GM19452 (cell line): Measurements from ENCODE around the gene SLC5A12.

Experiments used
- ATAC-seq: cut with Tn5 transposase; IDR thresholded peaks from one replicate; pipeline ENCODE4 v1.9.1; 2021; ENCODE audit not compliant: unreplicated experiment

The SLC5A12 gene

DNA sequence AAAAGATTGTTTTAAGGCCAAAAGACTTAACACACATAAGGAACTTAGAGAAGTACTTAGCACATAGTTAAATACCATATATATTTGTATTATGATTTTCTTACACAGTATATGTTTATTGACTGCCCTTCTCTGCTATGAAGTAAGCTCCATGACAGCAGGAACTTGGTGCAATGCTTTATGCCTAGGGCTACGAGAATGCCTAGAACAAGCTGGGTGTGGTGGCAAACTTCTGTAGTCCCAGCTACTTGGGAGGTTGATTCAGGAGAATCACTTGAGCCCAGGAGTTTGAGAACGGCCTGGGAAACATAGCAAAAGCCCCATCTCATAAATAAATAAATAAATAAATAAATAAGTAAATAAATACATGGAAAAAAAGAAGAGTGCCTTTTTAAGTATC lies 1.9 kb downstream of the SLC5A12 start:
- ATAC-seq = no peak

DNA sequence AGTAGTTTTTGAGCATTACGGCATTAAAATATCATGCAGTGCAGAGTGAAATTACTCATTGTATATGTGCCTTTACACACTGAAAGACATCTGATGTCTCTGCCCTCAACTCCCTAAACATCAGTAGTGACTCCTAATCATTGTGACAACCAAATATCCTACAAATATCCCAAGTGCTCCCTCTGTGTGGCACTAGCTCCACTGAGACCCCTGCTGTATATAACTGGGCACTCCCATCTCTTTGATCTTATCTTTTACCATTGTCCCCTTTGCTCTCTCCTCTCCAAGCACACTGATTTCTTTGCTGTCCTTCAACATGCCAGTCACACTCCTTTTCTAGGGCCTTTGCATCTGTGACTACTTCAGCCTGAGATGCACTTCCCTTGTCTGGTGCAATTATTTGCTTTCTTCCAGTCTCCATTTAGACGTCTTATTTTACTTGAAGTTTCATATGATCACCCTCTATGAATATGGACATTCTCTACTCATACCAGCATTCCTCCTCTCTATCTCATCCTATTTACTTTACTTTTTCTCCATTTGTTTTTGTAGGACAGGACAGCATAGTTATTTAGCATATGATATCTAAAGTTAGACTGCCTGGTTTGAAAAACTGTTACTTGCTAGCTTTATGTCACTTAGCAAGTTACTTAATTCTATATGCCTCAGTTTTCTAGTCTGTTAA lies 2.4 kb downstream of the SLC5A12 start:
- no peak for ATAC-seq

DNA sequence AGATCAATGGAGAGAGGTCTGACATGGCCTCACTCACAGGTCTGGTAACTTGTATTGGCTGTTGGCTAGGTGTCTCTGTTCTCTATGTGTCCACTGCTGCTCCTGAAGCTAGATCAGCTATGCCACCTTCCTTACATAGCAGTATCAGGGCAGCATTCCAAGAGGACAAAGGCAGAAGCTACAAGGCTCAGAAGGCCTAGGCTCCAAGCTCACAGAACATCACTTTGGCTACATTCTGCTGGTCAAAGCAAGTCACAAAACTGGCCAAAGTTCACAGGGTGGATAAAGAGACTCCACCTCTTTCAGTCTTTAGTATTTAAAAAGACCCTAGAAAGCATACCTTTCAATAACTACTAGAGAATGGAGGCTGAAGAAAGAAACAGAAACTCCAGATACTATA lies 4.1 kb downstream of the SLC5A12 start:
- ATAC-seq = no peak

DNA sequence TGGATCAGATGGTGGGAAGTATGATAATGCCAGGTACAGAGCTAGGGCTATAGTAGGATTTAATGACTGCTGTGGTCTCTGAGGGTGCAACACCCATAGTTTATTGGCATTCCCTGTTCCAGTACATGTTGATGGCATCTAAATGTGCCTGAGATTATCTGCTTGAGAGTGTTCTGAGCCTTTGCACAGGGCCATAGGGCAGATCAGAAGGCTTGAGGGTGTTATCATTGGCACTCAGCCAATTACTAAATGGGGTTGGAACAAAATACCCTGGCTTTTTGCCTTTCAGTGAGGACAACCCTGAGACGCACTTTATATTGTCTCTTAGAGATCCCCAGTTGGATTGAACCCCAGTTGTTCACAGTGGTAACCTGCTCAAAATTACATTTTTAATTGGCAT lies 6.7 kb downstream of the SLC5A12 start:
- ATAC-seq = no peak

DNA sequence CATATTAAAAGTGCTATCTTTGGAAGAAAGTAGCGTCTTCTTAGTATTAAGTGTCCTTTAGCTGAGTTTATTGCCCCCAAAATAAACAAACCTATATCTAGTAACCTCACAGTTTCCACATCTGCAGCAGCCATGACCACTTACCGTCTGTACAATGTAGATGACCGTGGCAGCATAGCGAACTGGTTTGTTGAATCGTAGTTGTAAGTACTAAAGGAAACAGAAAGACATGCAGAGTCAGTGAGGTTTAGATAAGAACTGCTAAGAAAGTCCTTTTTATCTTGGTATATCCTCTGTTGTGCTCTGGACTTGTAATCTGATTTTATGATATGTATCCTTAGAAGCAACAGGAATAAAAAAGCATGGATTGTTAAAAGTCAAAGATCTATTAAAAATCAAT lies 9.4 kb downstream of the SLC5A12 start:
- no peak for ATAC-seq

DNA sequence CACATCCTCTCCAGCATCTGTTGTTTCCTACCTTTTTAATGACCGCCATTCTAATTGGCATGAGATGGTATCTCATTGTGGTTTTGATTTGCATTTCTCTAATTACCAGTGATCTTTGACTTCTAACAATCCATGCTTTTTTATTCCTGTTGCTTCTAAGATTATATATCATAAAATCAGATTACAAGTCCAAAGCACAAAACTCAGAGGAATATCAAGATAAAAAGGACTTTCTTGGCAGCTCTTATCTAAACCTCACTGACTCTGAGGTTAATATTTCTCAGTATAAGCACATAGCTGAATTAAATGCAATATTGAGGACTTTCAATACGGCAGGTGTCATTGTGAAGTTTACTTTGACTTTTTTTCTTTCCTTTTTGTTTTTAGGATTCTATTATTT lies 11.4 kb downstream of the SLC5A12 start:
- no peak for ATAC-seq

DNA sequence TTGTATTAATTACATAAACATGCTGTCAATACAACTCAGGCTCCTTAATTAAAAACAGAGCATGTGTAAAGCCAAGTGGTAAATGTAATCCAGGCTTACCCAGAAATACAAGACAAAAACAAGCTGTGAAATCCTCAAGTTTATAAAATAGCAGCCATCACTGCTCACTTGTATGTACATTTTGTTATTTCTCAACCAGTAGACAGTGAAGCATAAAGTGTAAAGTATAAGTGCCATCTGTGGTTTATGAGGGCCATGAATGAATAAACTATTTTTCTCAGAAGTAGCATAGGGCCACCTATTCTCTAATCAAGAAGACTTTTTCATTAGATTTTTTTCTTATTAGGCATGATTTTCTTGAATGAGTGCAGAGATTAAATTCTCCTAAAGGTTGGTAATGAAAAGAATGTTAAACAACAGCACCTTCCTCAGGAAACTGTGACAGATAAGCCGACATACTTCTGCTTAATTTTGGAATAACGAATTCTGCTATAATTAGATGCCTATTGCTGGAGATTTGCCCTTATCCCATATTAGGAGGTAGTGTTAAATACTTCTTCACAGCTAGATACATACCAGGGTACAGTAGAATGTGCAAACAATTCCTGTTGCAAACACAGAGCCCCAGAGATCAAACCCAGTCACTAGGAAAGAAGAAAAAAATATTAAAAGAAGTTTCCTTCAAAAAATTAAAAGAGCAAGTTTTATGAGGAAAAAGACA lies 13.0 kb downstream of the SLC5A12 start:
- no peak for ATAC-seq

DNA sequence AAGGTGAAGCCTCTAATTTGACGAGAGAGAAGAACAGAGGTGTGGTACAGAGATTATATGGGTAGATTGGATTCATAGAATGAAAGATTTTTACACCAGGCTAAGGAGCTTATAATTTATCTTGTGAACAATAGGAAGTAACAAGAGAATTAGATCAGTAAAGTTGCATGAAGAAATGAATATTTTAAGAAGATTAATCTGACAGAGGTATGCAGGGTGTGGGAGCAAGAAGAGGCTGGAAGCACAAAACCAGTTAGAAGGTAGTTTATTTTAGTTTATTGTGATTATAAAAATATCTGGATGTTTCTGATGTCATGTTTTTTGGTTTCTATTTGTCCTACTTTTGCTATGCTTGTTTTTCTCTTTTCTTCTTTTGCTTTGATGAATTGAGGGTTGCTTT lies 15.7 kb downstream of the SLC5A12 start:
- ATAC-seq = no peak

DNA sequence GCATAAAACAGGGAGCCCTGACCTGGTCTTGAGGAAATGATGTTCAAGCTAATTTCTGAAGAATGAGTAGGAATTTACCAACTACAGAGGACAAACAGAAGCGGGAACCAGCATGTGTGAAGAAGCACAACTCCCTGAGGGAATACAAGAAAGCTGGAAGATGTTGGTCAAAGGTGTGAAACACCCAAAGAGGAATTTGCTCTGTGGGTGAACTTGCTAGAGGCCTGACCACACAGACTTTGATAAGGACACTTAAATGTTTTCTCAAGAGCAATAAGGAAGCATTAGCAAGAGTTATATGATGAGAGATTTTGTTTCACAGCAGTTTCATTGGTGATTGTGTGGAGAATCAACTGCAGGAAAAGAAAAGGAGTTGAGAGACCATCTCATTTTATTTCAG lies 17.6 kb downstream of the SLC5A12 start:
- ATAC-seq = no peak

DNA sequence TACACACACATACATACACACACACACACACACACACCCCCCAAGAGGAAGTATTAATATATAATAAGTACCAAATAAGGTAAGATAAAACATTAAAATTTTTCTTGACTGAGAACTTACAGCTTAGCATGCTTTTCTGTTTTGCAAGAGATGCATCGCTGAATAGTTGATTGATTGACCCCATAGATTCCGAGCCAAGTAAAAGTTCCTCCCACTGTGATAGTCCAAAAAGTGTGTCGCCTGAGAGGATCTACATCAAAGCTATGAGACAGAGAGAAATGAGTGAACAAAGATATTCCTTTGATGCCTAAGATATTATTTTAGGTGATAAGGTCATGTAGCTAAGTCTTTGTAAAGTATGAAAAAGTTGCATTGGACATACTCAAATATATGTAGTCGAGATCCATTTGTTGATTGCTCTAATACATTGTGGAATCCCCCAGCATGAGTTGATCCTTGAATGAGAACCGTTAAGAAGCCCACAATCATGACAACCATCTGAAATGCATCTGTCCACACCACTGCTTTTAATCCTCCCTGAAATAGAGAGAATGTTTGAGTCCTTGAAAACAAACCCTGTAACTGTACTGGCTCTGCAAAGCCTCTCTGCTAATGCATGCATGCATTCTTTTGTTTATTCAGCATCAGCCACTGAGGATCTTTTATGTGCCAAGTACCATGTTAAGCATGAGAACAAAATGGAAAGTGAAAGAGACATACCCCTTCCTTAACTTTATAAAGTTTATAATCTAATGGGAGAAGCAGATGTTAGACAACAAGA lies 18.3 kb downstream of the SLC5A12 start:
- ATAC-seq = no peak

DNA sequence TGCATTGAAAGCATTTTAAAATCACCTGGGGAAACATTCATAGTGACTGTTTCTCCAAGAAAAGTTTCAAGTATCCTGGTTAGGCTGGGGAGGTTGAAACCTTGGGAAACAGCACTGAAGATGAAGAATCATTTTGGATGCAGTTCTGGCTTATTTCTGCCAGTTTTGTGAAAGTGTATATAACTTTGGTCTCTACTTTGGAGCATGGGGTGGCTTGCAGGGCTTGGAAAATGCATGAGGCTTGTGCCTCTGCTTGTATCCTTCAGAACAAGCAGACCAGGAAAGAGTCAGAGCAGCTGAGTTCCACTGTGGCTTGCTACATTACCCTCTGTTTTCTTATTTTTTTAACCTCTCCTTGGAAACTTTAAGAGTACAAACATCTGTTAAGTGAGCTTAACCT lies 19.5 kb downstream of the SLC5A12 start:
- ATAC-seq = no peak

DNA sequence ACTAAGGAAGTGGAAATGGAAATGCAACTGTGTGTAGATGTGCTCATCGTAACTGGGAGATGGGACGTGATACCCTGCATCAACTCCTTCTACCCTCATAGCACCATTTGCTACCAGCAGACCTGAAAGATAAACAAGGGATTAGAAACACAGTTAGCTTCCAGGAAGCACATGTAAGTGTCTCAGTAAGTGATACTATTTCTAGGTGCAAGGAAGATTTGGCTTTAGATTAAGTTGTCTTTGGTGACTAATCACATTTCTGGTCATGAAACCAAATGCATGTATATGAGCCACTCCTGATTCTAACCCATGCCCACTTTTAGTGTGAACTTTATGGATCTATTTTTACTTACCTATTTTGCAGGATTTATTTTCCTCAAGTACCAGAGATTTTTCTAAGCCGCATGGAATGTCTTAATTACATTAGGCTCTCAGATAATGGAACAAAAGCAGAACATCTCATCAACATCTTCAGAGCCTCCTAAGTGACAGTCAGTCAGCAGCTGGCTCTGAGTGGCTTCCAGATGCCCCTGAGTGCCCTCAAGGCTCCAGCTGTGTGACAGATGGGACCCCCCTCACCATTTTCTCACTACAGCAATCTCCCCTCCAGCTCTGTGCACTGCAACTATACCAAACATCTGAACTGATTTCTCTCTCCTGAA lies 21.2 kb downstream of the SLC5A12 start:
- ATAC-seq = no peak

DNA sequence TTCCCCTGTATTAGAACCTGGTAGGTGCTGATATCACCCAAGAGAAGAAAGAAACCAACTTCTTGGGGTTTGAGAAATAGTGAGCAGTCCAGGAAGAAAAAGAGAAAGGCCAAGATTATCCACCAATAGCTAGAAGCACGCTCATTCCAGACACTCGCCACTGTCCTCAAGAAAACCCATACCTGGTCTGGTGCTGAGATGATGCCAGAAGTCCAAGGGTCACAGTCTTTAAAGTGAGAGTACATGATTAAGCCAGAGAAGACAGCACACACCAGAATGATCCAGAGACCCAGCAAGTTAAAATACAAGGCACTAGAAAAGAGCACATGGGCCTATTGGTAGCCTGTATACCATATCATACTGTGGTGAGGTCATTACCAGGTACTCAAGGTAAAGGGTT lies 23.6 kb downstream of the SLC5A12 start:
- ATAC-seq = no peak

DNA sequence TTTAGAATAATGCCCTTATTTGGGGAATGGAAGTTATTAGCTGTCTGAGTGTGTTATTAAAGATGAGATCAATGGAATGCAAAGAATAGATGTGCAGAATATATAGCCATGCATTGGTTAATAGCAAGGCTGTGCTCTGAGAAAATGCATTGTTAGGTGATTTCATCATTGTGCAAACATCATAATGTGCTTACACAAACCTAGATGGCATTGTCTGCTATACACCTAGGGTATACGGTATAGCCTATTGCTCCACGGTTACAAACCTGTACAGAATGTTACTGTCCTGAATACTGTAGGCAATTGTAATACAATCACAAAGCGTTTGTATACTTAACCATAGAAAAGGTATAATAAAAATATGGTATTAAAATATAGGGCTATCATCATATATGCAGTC lies 25.5 kb downstream of the SLC5A12 start:
- ATAC-seq = no peak

DNA sequence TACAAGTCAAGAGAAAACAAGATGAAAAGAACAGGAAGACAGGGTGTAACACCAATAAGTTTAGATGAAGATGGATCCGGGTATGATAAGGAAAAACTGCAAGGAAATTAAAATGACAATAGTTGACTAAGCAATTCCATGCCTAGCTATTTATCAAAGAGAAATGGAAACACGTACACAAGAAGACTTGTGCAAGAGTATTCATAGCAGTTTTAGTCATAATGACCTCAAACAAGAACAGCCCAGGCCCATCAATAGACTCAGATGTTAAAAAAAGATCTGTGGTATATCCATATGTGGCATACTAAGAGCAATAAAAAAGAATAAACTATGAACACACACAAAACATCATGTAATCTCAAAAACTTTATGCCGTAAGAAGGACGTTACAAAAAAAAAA lies 33.2 kb downstream of the SLC5A12 start:
- no peak for ATAC-seq

DNA sequence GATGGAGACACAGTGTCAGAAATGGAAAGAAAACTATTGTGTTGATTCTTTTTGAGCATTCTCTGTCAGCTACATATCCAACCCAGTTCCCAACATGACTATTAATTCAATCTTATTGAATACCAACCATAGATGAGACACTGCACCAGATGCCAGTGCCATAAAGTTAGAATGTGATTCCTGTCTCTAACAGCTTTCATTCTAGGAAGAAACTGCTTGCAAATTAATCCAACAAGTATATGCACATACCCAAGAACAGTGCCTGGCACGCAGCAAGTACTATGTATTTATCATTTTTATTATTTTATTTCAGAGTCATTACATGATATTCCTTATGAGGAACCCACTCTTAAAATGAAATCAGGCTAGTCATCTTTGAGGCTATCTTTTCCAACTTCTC lies 34.5 kb downstream of the SLC5A12 start:
- no peak for ATAC-seq

DNA sequence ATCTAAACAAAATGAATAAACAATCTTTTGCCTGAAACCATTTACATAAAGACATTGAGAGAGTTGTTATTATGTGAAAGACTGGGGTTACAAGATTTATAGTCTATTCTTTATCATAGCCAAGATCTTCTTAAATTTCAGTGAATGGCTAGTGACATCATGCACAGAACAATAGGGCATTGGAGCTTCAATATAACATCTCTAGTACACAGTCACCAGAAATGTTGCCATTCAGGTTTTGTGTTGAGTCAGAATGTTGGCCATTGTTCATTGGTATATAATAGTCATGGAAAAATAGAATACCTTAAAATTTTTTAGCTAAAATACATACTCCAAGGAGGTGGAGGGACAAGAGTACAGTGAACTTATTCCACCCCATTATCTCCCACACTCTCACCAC lies 44.3 kb downstream of the SLC5A12 start:
- ATAC-seq = no peak

DNA sequence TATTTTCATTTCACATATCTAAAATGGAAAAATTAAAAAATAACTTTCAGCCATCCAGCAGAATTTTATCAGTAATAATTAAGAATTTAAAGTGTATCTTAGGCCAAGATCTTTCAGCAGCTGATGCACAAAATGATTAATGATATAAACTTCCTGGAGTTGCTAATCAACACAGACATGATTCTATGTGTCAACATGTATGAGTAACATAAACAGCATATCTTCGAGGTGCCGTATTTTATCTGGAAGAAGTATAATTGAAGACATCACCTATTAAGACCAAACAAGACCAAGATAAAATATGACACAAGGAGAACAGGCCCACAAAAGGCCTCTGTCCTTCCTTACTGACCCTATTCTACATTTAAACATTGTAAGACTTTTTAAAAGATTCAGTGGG lies 45.2 kb downstream of the SLC5A12 start:
- ATAC-seq = no peak

DNA sequence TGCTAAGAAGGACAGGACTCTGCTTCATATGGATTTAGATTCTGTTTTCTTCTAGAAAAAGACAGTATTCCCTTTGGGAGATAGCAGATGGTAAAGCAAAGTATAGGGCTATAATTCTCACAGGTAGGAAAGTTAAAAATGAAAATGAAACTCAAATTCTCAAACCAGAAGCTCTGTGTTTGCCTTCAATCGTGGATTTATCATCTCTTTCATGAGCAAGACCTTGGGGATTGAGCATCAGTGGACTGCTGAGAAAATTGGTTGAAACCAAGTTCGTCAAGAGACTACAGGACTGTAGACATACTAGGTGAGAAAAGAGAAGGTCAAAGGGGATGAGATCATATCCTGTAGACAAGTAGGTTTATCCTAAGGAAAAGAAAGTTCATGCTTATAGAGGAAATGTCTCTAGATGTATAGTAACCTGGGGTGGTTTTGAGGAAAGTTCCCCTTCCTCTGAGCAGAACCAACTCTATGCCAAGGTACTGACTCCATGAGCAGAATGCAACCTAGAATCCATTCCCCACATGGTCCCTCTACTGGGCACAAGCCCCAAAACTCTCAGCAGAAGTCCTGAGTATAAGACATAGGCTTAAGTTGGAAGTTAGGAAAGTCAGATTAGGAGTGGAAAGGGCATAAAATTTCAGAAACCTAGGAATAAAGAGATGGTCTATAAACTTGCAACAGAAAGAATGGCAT lies 46.5 kb downstream of the SLC5A12 start:
- ATAC-seq = no peak

DNA sequence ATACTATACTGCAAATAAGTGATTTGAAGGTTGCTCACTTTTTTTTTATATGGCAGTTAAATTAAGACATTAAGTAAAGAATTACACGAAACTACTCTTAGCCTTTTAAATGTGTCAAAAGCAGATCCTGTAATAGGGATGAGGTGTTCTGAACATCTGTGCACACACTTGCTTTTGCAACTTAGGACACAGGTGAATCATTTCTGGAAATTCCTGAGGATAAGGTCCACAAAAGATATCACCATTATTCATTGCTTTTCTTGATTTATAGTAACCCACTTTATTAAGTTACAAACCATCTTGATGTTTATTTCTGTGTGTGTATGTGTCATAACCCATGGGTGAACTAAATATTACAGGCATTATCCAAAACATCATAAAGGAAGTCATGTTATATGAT lies 55.9 kb downstream of the SLC5A12 start:
- no peak for ATAC-seq

DNA sequence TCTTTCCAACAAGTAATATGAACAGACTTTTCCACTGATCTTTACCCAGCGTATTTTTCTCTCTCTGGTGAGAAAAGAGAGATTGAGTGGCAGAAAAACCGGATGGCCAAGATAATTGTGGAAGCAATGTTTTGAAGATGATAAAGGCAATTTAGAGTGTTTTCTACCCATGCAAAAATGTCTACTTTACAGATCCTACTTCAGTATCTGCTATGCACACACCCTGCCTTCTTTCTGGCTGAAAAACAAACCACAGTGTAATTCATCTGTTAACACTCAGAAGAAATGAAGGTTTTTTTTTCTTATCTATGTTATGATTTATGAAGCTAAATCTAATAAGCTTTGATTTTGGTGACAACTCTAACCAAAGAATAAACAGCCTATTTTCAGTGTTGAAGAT lies 56.8 kb downstream of the SLC5A12 start:
- ATAC-seq = no peak
